Right ventricle myocardium superior (tissue), 1 donor: ENCODE results near the gene CTNNAL1. TPM values are rescaled to one million over a fixed set of nuclear protein-coding genes. Genes with fewer than 3 reads are reported as not detected.
"Not testable (repeated sequence)": the region's sequence is repeated elsewhere in the genome, so short reads cannot be mapped to it uniquely, and the experiment has no call there.

Experiments used
- ATAC-seq: fragments of 200-7000 bp; cut with Tn5 transposase; one replicate; pipeline ENCODE4 v1.9.1; 2020; ENCODE audit warnings: mild to moderate bottlenecking; ENCODE audit not compliant: poor library complexity
- DNase-seq: peaks from one replicate; pipeline ENCODE4 v3.0.0-alpha.2; 2020
- intact Hi-C: fragments of 100-400 bp; cut with DNase I; formaldehyde crosslinking; loops from one replicate; pipeline ENCODE4 v1.11.2; 2022
- microRNA-seq: library from miRNA; unstranded; fragments of <30 nt; microRNA quantifications from one replicate; pipeline ENCODE4 v1.2.0, GENCODE V29; 2020
- total RNA-seq: library from RNA; stranded (reverse); fragmentation: NEBNext Ultra II Directional; extraction: Animal tissue kit (Norgen Biotek cat#: 25700); gene quantifications from one replicate; pipeline ENCODE4 v1.2.1, GENCODE V29; 2021
- donor health status: DM: no; HTN: yes; CAD: no; lungs with severe emphysema.

CTNNAL1 gene
- total RNA-seq, 1 donor from 2014 or later: 77.5 TPM

GRCh38 chr9:108910402-108910801, 102.9 kb downstream of the CTNNAL1 start:
- ATAC-seq (no peak), DNase-seq (no peak)
- intact Hi-C loops: no loop called here

DNA sequence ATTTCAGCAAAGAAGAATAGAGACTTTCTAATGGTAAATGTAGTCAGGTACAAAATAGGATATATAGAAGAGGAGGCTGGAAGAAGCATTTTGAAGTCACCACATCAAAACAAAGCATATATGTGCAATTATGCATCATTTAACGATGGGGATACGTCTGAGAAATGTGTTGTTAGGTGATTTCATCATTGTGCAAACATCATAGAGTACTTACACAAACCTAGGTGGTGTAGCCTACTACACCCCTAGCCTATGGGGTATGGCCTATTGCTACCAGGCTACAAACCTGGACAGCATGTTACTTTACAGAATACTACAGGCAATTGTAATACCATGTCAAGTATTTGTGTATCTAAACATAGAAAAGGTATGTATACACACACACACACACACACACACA, 107.8 kb downstream of the CTNNAL1 start:
- intact Hi-C loops: no loop called here
- no peak for DNase-seq
- no peak for ATAC-seq

- DNase-seq: no peak
- ATAC-seq: no peak
- intact Hi-C loops: no loop called here
Observed at GRCh38 chr9:108904161-108904560, 109.1 kb downstream of the CTNNAL1 start.

GRCh38 chr9:108903420-108904103, 109.7 kb downstream of the CTNNAL1 start:
- intact Hi-C loops: no loop called here

GRCh38 chr9:108900176-108900575, 113.1 kb downstream of the CTNNAL1 start:
- ATAC-seq: no peak
- DNase-seq: no peak
- intact Hi-C loops: no loop called here

More at GRCh38 chr9:108903420-108904103, 109.7 kb downstream of the CTNNAL1 start:
- no peak for DNase-seq
- ATAC-seq: no peak

- ATAC-seq, DNase-seq: not testable (repeated sequence)
- intact Hi-C loops: loop anchor here (10.0 kb wide), 1 partner anchor 506 kb away; no protein-coding TSS in a partner anchor
Observed at GRCh38 chr9:108899023-108899695, 114.1 kb downstream of the CTNNAL1 start.

- intact Hi-C loops: loop anchor here (10.0 kb wide), 1 partner anchor 507 kb away; no protein-coding TSS in a partner anchor
- no peak for ATAC-seq
Observed at GRCh38 chr9:108897324-108898096, 115.8 kb downstream of the CTNNAL1 start.

GRCh38 chr9:108894225-108894997, 118.9 kb downstream of the CTNNAL1 start:
- intact Hi-C loops: loop anchor here (10.0 kb wide), 1 partner anchor 510 kb away; no protein-coding TSS in a partner anchor
- no peak for ATAC-seq
- DNase-seq: no peak

More at GRCh38 chr9:108897324-108898096, 115.8 kb downstream of the CTNNAL1 start:
- DNase-seq: no peak

Small RNAs within 50 kb of the gene (microRNA-seq; reads per million reads assigned to microRNA genes)
- 239 reads per million, percentile 65 among the genes with 10 or more reads in this experiment for gene MIR32

Other genes starting within 250 kb of the CTNNAL1 start
- gene ACTL7B, start 157.5 kb downstream of the CTNNAL1 start, total RNA-seq: not detected
- gene ACTL7A, start 151.2 kb downstream of the CTNNAL1 start, total RNA-seq: not detected
- 20.1 TPM for gene ELP1, start 79.4 kb downstream of the CTNNAL1 start, total RNA-seq
- gene ABITRAM, start 79.1 kb downstream of the CTNNAL1 start, total RNA-seq: 17.5 TPM
- gene TMEM245, start 106.4 kb upstream of the CTNNAL1 start, total RNA-seq: 102 TPM
- 1.2 TPM for gene FRRS1L, start 153.8 kb upstream of the CTNNAL1 start, total RNA-seq